ENCODE results near the gene SCN4B.

DNA sequence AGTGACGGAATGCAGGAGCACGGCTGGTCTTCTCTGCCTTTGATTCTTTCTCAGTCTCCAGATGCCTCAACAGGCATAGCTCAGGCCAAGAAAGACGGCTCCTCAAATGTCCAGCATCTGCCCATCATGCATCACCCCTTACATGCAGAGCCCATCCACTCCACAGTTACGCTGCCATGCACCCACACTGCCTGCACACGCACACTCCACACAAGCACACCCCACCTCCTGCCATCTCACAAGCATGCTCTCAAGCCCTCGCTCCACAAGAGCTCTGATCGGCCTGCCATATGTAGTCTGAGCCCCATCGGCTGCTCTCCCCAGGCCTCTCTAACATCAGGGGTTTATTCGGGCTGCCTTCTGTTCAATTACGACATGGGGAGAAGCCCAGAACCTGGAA is 18.8 kb downstream of the SCN4B start:
- TF ChIP-seq, protein P1, sequence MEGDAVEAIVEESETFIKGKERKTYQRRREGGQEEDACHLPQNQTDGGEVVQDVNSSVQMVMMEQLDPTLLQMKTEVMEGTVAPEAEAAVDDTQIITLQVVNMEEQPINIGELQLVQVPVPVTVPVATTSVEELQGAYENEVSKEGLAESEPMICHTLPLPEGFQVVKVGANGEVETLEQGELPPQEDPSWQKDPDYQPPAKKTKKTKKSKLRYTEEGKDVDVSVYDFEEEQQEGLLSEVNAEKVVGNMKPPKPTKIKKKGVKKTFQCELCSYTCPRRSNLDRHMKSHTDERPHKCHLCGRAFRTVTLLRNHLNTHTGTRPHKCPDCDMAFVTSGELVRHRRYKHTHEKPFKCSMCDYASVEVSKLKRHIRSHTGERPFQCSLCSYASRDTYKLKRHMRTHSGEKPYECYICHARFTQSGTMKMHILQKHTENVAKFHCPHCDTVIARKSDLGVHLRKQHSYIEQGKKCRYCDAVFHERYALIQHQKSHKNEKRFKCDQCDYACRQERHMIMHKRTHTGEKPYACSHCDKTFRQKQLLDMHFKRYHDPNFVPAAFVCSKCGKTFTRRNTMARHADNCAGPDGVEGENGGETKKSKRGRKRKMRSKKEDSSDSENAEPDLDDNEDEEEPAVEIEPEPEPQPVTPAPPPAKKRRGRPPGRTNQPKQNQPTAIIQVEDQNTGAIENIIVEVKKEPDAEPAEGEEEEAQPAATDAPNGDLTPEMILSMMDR (IDR thresholded peaks at IDR 0.05; ENCODE audit: insufficient read depth, low read depth, low read length), result no peak
- TF ChIP-seq EZH2 (IDR thresholded peaks at IDR 0.05; ENCODE audit: insufficient read depth, low read length), result no peak
